NT2/D1 (cell line): Measurements from ENCODE around the gene CRAT.
"Not testable (repeated sequence)": the region's sequence is repeated elsewhere in the genome, so short reads cannot be mapped to it uniquely, and the experiment has no call there.

Source experiments
- DNase-seq: peaks from one replicate; pipeline ENCODE4 v3.0.0-alpha.2; 2011; ENCODE audit warnings: low read depth, low spot score
- H3K27me3 ChIP-seq: 2 replicates; pipeline ENCODE4 v1.6.0; 2011; ENCODE audit warnings: mild to moderate bottlenecking; ENCODE audit not compliant: insufficient read length, insufficient read depth
- H3K36me3 ChIP-seq: 2 replicates; pipeline ENCODE4 v1.6.1; 2011; ENCODE audit warnings: mild to moderate bottlenecking, low read length, mixed read lengths; ENCODE audit not compliant: insufficient read depth, insufficient read length
- H3K4me1 ChIP-seq: 2 replicates; pipeline ENCODE4 v1.5.1; 2011; ENCODE audit not compliant: insufficient read depth, insufficient read length
- H3K4me3 ChIP-seq: 2 replicates; pipeline ENCODE4 v1.5.1; 2011; ENCODE audit warnings: low read depth; ENCODE audit not compliant: insufficient read length
- H3K9ac ChIP-seq: 2 replicates; pipeline ENCODE4 v1.6.0; 2011; ENCODE audit warnings: low read depth; ENCODE audit not compliant: insufficient read length
- H3K9me3 ChIP-seq: 2 replicates; pipeline ENCODE4 v1.5.1; 2011; ENCODE audit warnings: mild to moderate bottlenecking, low read length; ENCODE audit not compliant: insufficient read depth
- SUZ12 ChIP-seq: IDR thresholded peaks from 2 replicates; pipeline ENCODE4 v1.6.1; 2011; ENCODE audit not compliant: insufficient read length, insufficient read depth; ENCODE audit errors: extremely low read depth
- YY1 ChIP-seq: IDR thresholded peaks from 2 replicates; pipeline ENCODE4 v1.6.1; 2011; ENCODE audit not compliant: insufficient read length, insufficient read depth
- ZNF274 ChIP-seq: IDR thresholded peaks from 2 replicates; pipeline ENCODE4 v1.6.1; 2011; ENCODE audit warnings: mild to moderate bottlenecking, low read depth, low read length

The CRAT gene

GRCh38 chr9:129118799-129119198, 8.2 kb upstream of the CRAT start:
- no peaks in the 10 kb centered on the region for H3K9me3 ChIP-seq
- H3K4me3 ChIP-seq, result no peak overlapping the region
- peaks cover 2% of the 10 kb centered on the region for H3K4me1 ChIP-seq
- TF ChIP-seq YY1, result no peak
- no peak for TF ChIP-seq SUZ12
- no peak for TF ChIP-seq ZNF274
- peaks cover 37% of the 10 kb centered on the region for H3K36me3 ChIP-seq
- H3K27me3 ChIP-seq, result no peaks in the 10 kb centered on the region
- DNase-seq, result no peak
- H3K9ac ChIP-seq, result no peak overlapping the region

GRCh38 chr9:129113645-129114304, 3.2 kb upstream of the CRAT start:
- TF ChIP-seq ZNF274 (no peak), YY1 (no peak), SUZ12 (no peak)
- H3K4me3 ChIP-seq, result no peak overlapping the region
- no peaks in the 10 kb centered on the region for H3K9me3 ChIP-seq
- peaks cover 2% of the 10 kb centered on the region for H3K4me1 ChIP-seq
- peaks cover 1% of the 10 kb centered on the region for H3K36me3 ChIP-seq
- H3K9ac ChIP-seq, result no peak overlapping the region
- DNase-seq, result no peak
- peaks cover 16% of the 10 kb centered on the region for H3K27me3 ChIP-seq

GRCh38 chr9:129112526-129112925, 1.9 kb upstream of the CRAT start:
- H3K36me3 ChIP-seq, H3K9me3 ChIP-seq, H3K4me1 ChIP-seq, DNase-seq: not testable (repeated sequence)
- peak overlapping the region; percentile 62 for H3K4me3 ChIP-seq
- H3K9ac ChIP-seq, result peak overlapping the region; percentile 98
- peaks cover 23% of the 10 kb centered on the region for H3K27me3 ChIP-seq

- Histone ChIP-seq H3K4me3 (peak overlapping the region; percentile 62), H3K27me3 (peaks cover 23% of the 10 kb centered on the region), H3K9ac (peak overlapping the region; percentile 98), H3K4me1 (peaks cover 3% of the 10 kb centered on the region), H3K36me3 (peaks cover 3% of the 10 kb centered on the region), H3K9me3 (no peaks in the 10 kb centered on the region)
- DNase-seq, result no peak
- TF ChIP-seq YY1 (no peak), SUZ12 (no peak), ZNF274 (no peak)
These were observed 1.0 kb upstream of the CRAT start for GRCh38 chr9:129111528-129112151.

- no peak for DNase-seq
- H3K9ac ChIP-seq, result peak overlapping the region; percentile 86
These were observed 447 bp downstream of the CRAT start for GRCh38 chr9:129109952-129110739.

GRCh38 chr9:129109537-129109903, 1.1 kb downstream of the CRAT start:
- Histone ChIP-seq H3K4me3 (no peak overlapping the region), H3K36me3 (peaks cover 6% of the 10 kb centered on the region), H3K4me1 (peaks cover 4% of the 10 kb centered on the region), H3K9ac (no peak overlapping the region), H3K9me3 (no peaks in the 10 kb centered on the region), H3K27me3 (peaks cover 23% of the 10 kb centered on the region)
- no peak for TF ChIP-seq SUZ12
- no peak for TF ChIP-seq YY1
- TF ChIP-seq ZNF274, result no peak
- no peak for DNase-seq

More at GRCh38 chr9:129109952-129110739, 447 bp downstream of the CRAT start:
- Histone ChIP-seq H3K27me3 (peaks cover 23% of the 10 kb centered on the region), H3K4me3 (peak overlapping the region; percentile 80), H3K36me3 (peaks cover 6% of the 10 kb centered on the region), H3K4me1 (peaks cover 4% of the 10 kb centered on the region), H3K9me3 (no peaks in the 10 kb centered on the region)
- TF ChIP-seq YY1 (no peak), ZNF274 (no peak), SUZ12 (no peak)
